Activated CD8-positive, alpha-beta memory T cell treated with anti-CD3 and anti-CD28 coated beads, Interleukin-2, amount 10 ng/mL, durations not matched to agents 7 days and 5 days (primary cell): ENCODE results near the gene MYO10. TPM values are rescaled to one million over a fixed set of nuclear protein-coding genes. Genes with fewer than 3 reads are reported as not detected.

Source experiments
- ATAC-seq: fragments of 150-1000 bp; cut with Tn5 transposase; one replicate; pipeline ENCODE4 v1.10.0; 2021; ENCODE audit warnings: moderate library complexity
- CTCF ChIA-PET: fragments of 350-600 bp; sonication (Branson Sonifier 250); formaldehyde crosslinking; loops from one replicate; lab custom pipeline; 2021; ENCODE audit warnings: antibody characterized with exemption; lab: Charles Lee
- DNase-seq: peaks from one replicate; pipeline ENCODE4 v3.0.0-alpha.2; 2020
- H3K27ac Mint-ChIP-seq: one replicate; pipeline ENCODE4 v1.8.0; 2021; ENCODE audit warnings: mild to moderate bottlenecking, mixed read lengths
- H3K27me3 Mint-ChIP-seq: one replicate; pipeline ENCODE4 v1.8.0; 2021; ENCODE audit warnings: mixed read lengths
- H3K36me3 Mint-ChIP-seq: one replicate; pipeline ENCODE4 v1.8.0; 2021; ENCODE audit warnings: mild to moderate bottlenecking, mixed read lengths
- H3K4me1 Mint-ChIP-seq: one replicate; pipeline ENCODE4 v1.8.0; 2021; ENCODE audit warnings: mixed read lengths
- H3K4me3 Mint-ChIP-seq: one replicate; pipeline ENCODE4 v1.8.0; 2021; ENCODE audit warnings: mild to moderate bottlenecking, moderate library complexity, mixed read lengths
- H3K9me3 Mint-ChIP-seq: one replicate; pipeline ENCODE4 v1.8.0; 2022; ENCODE audit warnings: low read depth, mixed read lengths
- total RNA-seq, 2 experiments: library from RNA; stranded (reverse); gene quantifications; one replicate each; pipeline ENCODE4 v1.2.3, GENCODE V29; 2021

The MYO10 gene
- total RNA-seq, 2 experiments from 2014 or later: not detected

GRCh38 chr5:16918891-16919671, 17.0 kb downstream of the MYO10 start:
- CTCF ChIA-PET: no interaction called here
- Mint-ChIP-seq H3K27me3 (no peaks in the 10 kb centered on the region), H3K9me3 (no peaks in the 10 kb centered on the region), H3K36me3 (no peaks in the 10 kb centered on the region), H3K4me3 (no peak overlapping the region), H3K4me1 (no peaks in the 10 kb centered on the region), H3K27ac (no peak overlapping the region)
- no peak for ATAC-seq
- no peak for DNase-seq

GRCh38 chr5:16918156-16918555, 17.9 kb downstream of the MYO10 start:
- CTCF ChIA-PET: no interaction called here
- H3K9me3 Mint-ChIP-seq: no peaks in the 10 kb centered on the region
- ATAC-seq (no peak), DNase-seq (no peak)
- H3K36me3 Mint-ChIP-seq: no peaks in the 10 kb centered on the region
- no peak overlapping the region for H3K4me3 Mint-ChIP-seq
- H3K4me1 Mint-ChIP-seq: no peaks in the 10 kb centered on the region
- H3K27ac Mint-ChIP-seq: no peak overlapping the region
- no peaks in the 10 kb centered on the region for H3K27me3 Mint-ChIP-seq

DNA sequence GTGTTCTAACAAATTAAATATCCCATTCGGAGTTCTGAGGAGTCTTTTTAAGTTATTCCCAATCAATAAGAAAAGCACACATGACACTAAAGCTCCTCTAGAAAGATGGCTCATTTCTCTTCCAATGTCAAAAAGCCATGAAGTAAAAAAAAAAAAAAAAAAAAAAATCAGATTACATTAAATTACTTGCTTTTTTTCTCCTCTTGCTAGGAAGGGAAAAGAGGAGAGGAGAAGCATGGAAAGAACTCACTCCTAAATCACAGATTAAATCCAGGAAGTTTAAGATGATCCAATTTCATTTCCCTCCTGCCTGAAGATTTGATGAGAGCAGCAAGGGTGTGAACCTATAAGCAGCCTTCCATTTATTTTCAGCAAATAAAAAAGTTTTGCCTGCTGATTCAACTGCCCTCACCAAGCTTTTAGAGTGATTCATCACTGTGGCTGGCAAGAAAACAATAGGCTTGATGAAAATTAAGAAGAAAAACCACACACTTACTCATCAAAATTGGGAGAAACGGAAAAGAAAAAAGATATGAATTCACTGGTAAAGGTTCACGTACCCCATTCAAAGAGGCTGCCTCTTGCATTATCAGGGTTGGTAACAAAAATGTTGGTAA, 19.7 kb downstream of the MYO10 start:
- ATAC-seq: no peak
- Mint-ChIP-seq H3K27ac (no peak overlapping the region), H3K4me1 (no peaks in the 10 kb centered on the region), H3K27me3 (no peaks in the 10 kb centered on the region), H3K9me3 (no peaks in the 10 kb centered on the region), H3K4me3 (no peak overlapping the region), H3K36me3 (no peaks in the 10 kb centered on the region)
- DNase-seq: no peak
- CTCF ChIA-PET: no interaction called here

GRCh38 chr5:16914584-16914983, 21.5 kb downstream of the MYO10 start:
- CTCF ChIA-PET: no interaction called here
- no peaks in the 10 kb centered on the region for H3K9me3 Mint-ChIP-seq
- no peaks in the 10 kb centered on the region for H3K4me1 Mint-ChIP-seq
- DNase-seq (no peak), ATAC-seq (no peak)
- H3K27me3 Mint-ChIP-seq: no peaks in the 10 kb centered on the region
- no peak overlapping the region for H3K27ac Mint-ChIP-seq
- no peaks in the 10 kb centered on the region for H3K36me3 Mint-ChIP-seq
- H3K4me3 Mint-ChIP-seq: no peak overlapping the region

DNA sequence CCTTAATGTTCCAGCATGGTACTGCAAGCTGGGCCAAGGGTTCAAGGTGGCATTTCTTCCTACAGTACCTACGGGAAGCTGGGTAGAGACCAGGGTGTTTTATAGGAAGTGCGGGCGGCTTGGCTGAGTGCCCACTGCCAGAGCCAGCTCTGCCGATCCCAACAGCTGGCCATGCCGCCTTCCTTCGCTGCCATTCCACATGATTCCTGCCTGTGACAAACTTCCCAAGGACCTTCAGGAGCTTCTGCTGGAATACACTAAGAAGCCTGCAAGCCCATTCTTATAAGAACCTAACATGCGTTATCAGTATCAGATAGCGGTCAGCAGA, 22.0 kb downstream of the MYO10 start:
- Mint-ChIP-seq H3K9me3 (no peaks in the 10 kb centered on the region), H3K27me3 (no peaks in the 10 kb centered on the region), H3K4me1 (no peaks in the 10 kb centered on the region), H3K27ac (no peak overlapping the region), H3K36me3 (no peaks in the 10 kb centered on the region), H3K4me3 (no peak overlapping the region)
- DNase-seq (no peak), ATAC-seq (no peak)
- CTCF ChIA-PET: no interaction called here

GRCh38 chr5:16913187-16914107, 22.6 kb downstream of the MYO10 start:
- Mint-ChIP-seq H3K9me3 (peaks cover 2% of the 10 kb centered on the region), H3K36me3 (no peaks in the 10 kb centered on the region), H3K4me3 (no peak overlapping the region), H3K27me3 (no peaks in the 10 kb centered on the region), H3K27ac (no peak overlapping the region), H3K4me1 (no peaks in the 10 kb centered on the region)
- ATAC-seq: no peak
- DNase-seq: no peak
- CTCF ChIA-PET: no interaction called here

- H3K4me3 Mint-ChIP-seq: no peak overlapping the region
- ATAC-seq: no peak
- CTCF ChIA-PET: no interaction called here
Measured at GRCh38 chr5:16912080-16912479, 24.0 kb downstream of the MYO10 start.

DNA sequence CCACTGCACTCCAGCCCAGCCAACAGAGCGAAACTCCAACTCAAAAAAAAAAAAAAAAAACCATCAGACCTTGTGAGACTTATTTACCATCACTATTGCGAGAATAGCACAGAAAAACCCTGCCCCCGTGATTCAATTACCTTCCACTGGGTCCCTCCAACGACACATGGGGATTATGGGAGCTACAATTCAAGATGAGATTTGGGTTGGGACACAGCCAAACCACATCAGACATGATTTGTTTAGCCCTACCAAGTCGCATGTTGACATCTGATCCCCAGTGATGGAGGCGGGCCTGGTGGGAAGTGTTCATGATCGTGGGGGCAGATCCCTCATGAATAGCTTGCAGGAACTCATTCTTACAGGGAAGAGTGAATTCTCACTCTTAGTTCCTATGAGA, 26.6 kb downstream of the MYO10 start:
- CTCF ChIA-PET: no interaction called here
- H3K9me3 Mint-ChIP-seq: peaks cover 2% of the 10 kb centered on the region

More at GRCh38 chr5:16912080-16912479, 24.0 kb downstream of the MYO10 start:
- Mint-ChIP-seq H3K27ac (no peak overlapping the region), H3K4me1 (no peaks in the 10 kb centered on the region), H3K36me3 (no peaks in the 10 kb centered on the region), H3K27me3 (no peaks in the 10 kb centered on the region), H3K9me3 (peaks cover 2% of the 10 kb centered on the region)
- no peak for DNase-seq

DNA sequence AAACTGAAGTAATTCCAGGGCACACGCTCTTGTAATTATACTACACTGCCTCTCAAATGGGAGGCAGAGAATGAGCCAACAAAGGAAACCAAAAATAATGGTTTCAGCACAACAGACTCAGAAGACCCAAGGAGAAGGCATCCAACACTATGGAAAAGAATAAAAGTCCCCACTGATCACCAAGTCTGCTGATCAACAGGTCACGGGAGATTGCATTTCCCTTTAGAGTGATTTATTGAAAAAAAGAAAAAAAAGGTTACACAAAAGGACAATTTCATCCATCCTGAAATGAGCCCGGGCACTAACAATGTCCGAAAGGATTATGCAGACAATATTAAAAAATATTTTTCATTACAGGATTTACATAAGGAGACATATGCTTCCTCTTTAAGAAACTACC, 28.8 kb downstream of the MYO10 start:
- no peak overlapping the region for H3K27ac Mint-ChIP-seq
- no peak for DNase-seq
- CTCF ChIA-PET: no interaction called here
- H3K4me3 Mint-ChIP-seq: no peak overlapping the region
- H3K9me3 Mint-ChIP-seq: peaks cover 2% of the 10 kb centered on the region
- no peaks in the 10 kb centered on the region for H3K27me3 Mint-ChIP-seq
- H3K4me1 Mint-ChIP-seq: no peaks in the 10 kb centered on the region
- H3K36me3 Mint-ChIP-seq: no peaks in the 10 kb centered on the region
- no peak for ATAC-seq

More for the DNA sequence above, 26.6 kb downstream of the MYO10 start:
- Mint-ChIP-seq H3K27me3 (no peaks in the 10 kb centered on the region), H3K4me1 (no peaks in the 10 kb centered on the region), H3K4me3 (no peak overlapping the region), H3K27ac (no peak overlapping the region), H3K36me3 (no peaks in the 10 kb centered on the region)
- ATAC-seq (no peak), DNase-seq (no peak)

- no peaks in the 10 kb centered on the region for H3K27me3 Mint-ChIP-seq
- CTCF ChIA-PET: no interaction called here
- no peaks in the 10 kb centered on the region for H3K4me1 Mint-ChIP-seq
- no peak overlapping the region for H3K4me3 Mint-ChIP-seq
- ATAC-seq (no peak), DNase-seq (no peak)
- no peak overlapping the region for H3K27ac Mint-ChIP-seq
- H3K36me3 Mint-ChIP-seq: no peaks in the 10 kb centered on the region
- peaks cover 2% of the 10 kb centered on the region for H3K9me3 Mint-ChIP-seq
Measured at GRCh38 chr5:16906255-16906654, 29.8 kb downstream of the MYO10 start.

DNA sequence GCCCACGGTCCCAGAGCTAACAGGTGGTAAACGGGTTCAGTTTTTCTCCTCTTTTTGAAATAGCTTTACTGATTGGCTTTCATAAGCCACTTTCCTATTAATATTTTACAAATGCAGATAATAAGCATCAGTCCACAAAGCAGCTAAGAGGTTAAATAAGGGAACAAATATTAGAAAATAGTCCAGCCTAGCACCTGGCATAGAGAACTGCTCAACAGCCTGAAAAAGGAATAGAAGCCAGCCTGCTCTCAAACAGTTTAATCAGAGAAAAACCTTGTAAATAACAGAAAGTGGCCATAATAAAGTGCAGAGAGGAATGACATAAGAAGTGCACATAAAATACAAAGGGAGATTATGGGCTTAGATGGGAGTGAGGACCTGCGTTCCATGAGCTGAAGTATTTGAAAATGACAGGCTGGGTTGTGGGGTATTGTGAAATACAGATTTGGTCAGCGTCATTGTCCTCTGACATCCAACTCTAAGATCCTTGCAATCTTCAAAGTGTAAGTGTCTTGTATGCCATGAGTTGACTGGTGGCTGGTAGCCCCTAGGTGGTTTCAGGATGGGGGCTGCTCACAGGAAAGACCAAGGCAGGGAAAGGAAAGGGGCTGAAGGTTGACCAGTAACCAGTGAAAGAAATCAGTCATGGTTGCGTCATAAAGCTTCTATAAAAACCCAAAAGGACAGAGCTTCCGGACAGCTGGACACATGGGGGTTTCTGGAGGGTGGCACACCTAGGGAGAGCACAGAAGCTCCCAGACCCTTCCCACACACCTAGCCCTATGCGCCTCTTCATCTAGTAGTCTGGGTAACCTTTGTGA, 32.4 kb downstream of the MYO10 start:
- peaks cover 2% of the 10 kb centered on the region for H3K9me3 Mint-ChIP-seq
- ATAC-seq (no peak), DNase-seq (no peak)
- no peaks in the 10 kb centered on the region for H3K27me3 Mint-ChIP-seq
- no peak overlapping the region for H3K4me3 Mint-ChIP-seq
- H3K27ac Mint-ChIP-seq: no peak overlapping the region
- CTCF ChIA-PET: no interaction called here
- H3K36me3 Mint-ChIP-seq: no peaks in the 10 kb centered on the region
- no peaks in the 10 kb centered on the region for H3K4me1 Mint-ChIP-seq

- Mint-ChIP-seq H3K4me3 (no peak overlapping the region), H3K36me3 (no peaks in the 10 kb centered on the region), H3K27ac (no peak overlapping the region), H3K4me1 (no peaks in the 10 kb centered on the region), H3K9me3 (no peaks in the 10 kb centered on the region), H3K27me3 (no peaks in the 10 kb centered on the region)
- no peak for ATAC-seq
- CTCF ChIA-PET: no interaction called here
- DNase-seq: no peak
Measured at GRCh38 chr5:16902846-16903245, 33.2 kb downstream of the MYO10 start.

GRCh38 chr5:16901021-16901644, 35.0 kb downstream of the MYO10 start:
- no peak overlapping the region for H3K27ac Mint-ChIP-seq
- CTCF ChIA-PET: no interaction called here
- no peaks in the 10 kb centered on the region for H3K27me3 Mint-ChIP-seq
- DNase-seq: no peak
- no peaks in the 10 kb centered on the region for H3K4me1 Mint-ChIP-seq
- no peak for ATAC-seq
- H3K4me3 Mint-ChIP-seq: no peak overlapping the region
- H3K9me3 Mint-ChIP-seq: no peaks in the 10 kb centered on the region
- H3K36me3 Mint-ChIP-seq: no peaks in the 10 kb centered on the region
